ENCODE measurements around the gene PDE6B. TPM values are rescaled to one million over a fixed set of nuclear protein-coding genes. Genes with fewer than 3 reads are reported as not detected.

PDE6B gene
- total and polyA plus RNA-seq, 2 experiments from 2014 or later, result 3.4 to 5.0 TPM

DNA sequence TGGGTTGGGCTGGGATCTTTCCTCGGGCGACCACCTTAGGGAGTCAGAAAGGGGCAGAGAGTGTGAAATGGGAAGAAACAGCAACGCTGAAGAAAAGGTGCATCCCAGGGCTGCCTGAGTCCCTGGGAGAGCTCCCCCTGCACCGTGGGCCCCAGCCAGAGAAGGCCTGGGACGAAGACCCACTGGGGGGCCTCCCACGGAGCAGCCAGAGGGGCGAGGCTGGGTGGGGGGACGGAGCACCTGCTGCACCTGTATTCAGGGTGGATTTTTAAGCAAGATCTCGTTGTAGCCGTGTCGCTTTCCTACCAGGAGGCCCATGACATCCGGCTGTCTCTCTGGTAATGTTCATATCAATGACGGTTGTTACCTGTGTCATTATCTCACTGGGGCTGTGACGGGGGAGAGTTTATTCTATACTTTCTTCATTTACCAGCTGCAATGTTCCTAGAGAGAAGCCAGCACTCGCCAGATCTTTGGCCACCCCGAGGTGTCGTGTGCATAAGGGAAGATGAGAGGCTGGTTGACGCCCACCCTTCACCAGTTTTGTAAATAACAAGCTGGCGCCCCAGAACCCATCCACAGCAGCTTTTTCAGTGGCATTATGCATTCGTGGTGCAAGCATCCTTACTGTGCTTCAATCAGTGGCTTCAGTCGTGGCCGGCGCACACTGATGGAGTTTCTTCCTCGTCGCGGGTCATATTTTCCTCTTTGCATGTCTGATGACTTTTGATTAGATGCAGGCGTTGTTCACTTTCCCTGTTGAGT, 74.6 kb downstream of the PDE6B start (continued):
- TF ChIP-seq, protein P1, sequence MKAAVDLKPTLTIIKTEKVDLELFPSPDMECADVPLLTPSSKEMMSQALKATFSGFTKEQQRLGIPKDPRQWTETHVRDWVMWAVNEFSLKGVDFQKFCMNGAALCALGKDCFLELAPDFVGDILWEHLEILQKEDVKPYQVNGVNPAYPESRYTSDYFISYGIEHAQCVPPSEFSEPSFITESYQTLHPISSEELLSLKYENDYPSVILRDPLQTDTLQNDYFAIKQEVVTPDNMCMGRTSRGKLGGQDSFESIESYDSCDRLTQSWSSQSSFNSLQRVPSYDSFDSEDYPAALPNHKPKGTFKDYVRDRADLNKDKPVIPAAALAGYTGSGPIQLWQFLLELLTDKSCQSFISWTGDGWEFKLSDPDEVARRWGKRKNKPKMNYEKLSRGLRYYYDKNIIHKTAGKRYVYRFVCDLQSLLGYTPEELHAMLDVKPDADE (IDR thresholded peaks at IDR 0.05), result no peak

DNA sequence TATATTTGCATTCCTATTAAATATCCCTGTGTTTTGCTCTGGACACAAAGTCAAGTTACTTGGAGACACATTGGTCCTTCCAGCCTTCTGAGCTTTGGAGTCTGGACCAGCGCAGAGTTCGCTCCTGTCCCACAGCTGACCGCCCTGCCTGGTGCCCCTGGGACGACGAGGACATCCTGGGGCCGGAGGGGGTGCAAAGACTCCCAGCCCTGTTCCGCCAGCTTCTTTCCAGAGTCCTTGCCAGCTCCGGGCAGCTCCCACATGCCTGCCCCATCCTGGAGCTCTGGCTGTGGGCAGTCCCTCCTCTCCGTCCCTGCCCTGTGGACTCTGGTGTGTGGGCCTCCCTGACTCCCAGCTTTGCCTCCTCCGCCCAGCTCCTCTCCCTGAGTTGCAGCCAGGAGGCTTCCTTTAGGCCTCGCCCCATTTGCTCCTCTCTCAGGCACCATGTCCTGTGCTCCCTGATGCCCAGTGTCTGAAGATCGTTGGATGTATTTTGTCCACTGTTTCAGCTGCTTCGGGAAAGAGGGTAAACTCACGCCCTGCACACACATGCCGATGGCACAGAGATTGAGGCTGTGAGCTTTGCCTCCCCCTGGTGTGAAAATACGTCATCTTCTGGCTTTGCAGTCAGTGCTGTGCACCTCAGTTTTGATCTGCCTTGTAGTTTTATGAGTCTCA, 75.4 kb downstream of the PDE6B start:
- TF ChIP-seq, protein P2, sequence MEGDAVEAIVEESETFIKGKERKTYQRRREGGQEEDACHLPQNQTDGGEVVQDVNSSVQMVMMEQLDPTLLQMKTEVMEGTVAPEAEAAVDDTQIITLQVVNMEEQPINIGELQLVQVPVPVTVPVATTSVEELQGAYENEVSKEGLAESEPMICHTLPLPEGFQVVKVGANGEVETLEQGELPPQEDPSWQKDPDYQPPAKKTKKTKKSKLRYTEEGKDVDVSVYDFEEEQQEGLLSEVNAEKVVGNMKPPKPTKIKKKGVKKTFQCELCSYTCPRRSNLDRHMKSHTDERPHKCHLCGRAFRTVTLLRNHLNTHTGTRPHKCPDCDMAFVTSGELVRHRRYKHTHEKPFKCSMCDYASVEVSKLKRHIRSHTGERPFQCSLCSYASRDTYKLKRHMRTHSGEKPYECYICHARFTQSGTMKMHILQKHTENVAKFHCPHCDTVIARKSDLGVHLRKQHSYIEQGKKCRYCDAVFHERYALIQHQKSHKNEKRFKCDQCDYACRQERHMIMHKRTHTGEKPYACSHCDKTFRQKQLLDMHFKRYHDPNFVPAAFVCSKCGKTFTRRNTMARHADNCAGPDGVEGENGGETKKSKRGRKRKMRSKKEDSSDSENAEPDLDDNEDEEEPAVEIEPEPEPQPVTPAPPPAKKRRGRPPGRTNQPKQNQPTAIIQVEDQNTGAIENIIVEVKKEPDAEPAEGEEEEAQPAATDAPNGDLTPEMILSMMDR (conservative IDR thresholded peaks at IDR 0.05; ENCODE audit: low read depth in 2 of 2), result peak; percentile 28 to 60
- TF ChIP-seq CREB1 (CRISPR knock-in tag; IDR thresholded peaks at IDR 0.05; ENCODE audit: low read depth), result no peak
- TF ChIP-seq, protein P1 (IDR thresholded peaks at IDR 0.05), result no peak
- Histone ChIP-seq H2AFZ (no peak overlapping the region), H3F3A (replicated peaks; ENCODE audit: low read depth) (no peaks in the 10 kb centered on the region), H3K27ac (ENCODE audit: low read depth) (no peak overlapping the region), H3K4me1 (ENCODE audit: insufficient read depth) (no peaks in the 10 kb centered on the region), H3K36me3 (ENCODE audit: insufficient read depth) (no peaks in the 10 kb centered on the region), H3K9me2 (ENCODE audit: insufficient read depth) (no peaks in the 10 kb centered on the region), H3K4me2 (no peak overlapping the region), H4K20me1 (replicated peaks; ENCODE audit: insufficient read depth) (no peaks in the 10 kb centered on the region), H3K27me3 (ENCODE audit: insufficient read depth) (peaks cover 6% of the 10 kb centered on the region; the same call in 1 of the 2 replicates), H3K4me3 (no peak overlapping the region), H3K79me2 (replicated peaks; ENCODE audit: insufficient read depth) (no peaks in the 10 kb centered on the region)
- no peak overlapping the region for H3K27ac Mint-ChIP-seq
- peaks cover 18% of the 10 kb centered on the region for H3K27me3 Mint-ChIP-seq (ENCODE audit: insufficient read depth, low read depth, poor library complexity)
- H3K36me3 Mint-ChIP-seq (ENCODE audit: low read depth), result no peaks in the 10 kb centered on the region
- peaks cover 2% of the 10 kb centered on the region; the same call in 1 of the 3 replicates for H3K9me3 Mint-ChIP-seq
- H3K4me3 Mint-ChIP-seq, result no peak overlapping the region
- peak; percentile 36 for DNase-seq (ENCODE audit: low spot score)
- no peak for ATAC-seq
- H3K4me1 Mint-ChIP-seq, result peaks cover 6% of the 10 kb centered on the region; the same call in 1 of the 3 replicates

DNA sequence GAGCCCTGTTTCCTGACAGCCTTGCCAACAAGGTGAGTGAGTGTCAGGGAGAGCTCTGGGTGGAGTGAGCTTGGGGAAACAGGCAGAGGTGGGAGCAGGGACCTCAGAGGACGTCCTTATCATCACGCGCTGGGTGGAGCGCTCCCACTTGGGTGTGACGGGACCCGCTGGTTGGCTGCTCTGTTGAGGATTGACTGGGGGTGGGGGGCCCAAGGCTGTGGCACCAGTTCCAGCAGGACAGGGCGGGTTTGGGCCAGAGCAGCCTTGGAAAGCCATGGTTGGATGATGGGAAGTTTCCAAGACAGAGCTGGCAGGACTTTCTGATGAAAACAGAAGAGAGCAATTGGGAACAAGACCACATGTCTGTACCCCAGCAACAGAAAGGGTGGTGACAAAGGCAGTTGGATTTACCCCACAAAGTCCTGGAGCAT, 77.3 kb downstream of the PDE6B start:
- Histone ChIP-seq H4K20me1 (replicated peaks; ENCODE audit: insufficient read depth) (no peaks in the 10 kb centered on the region), H3K27me3 (ENCODE audit: insufficient read depth) (peaks cover 6% of the 10 kb centered on the region; the same call in 1 of the 2 replicates), H2AFZ (no peak overlapping the region), H3K36me3 (ENCODE audit: insufficient read depth) (no peaks in the 10 kb centered on the region), H3K4me1 (ENCODE audit: insufficient read depth) (no peaks in the 10 kb centered on the region), H3F3A (replicated peaks; ENCODE audit: low read depth) (no peaks in the 10 kb centered on the region), H3K4me2 (no peak overlapping the region), H3K79me2 (replicated peaks; ENCODE audit: insufficient read depth) (0 out of 2 replicates have a peak, but pooled peaks cover 3% of the 10 kb centered on the region), H3K4me3 (no peak overlapping the region), H3K9me2 (ENCODE audit: insufficient read depth) (no peaks in the 10 kb centered on the region), H3K27ac (ENCODE audit: low read depth) (no peak overlapping the region)
- H3K36me3 Mint-ChIP-seq (ENCODE audit: low read depth), result no peaks in the 10 kb centered on the region
- no peaks in the 10 kb centered on the region for H3K9me3 Mint-ChIP-seq
- ATAC-seq (no peak), DNase-seq (ENCODE audit: low spot score) (no peak)
- H3K27ac Mint-ChIP-seq, result no peak overlapping the region
- peaks cover 6% of the 10 kb centered on the region; the same call in 1 of the 3 replicates for H3K4me1 Mint-ChIP-seq
- no peak for TF ChIP-seq ZNF331 (CRISPR knock-in tag; IDR thresholded peaks at IDR 0.05; ENCODE audit: low read depth)
- TF ChIP-seq ZNF114 (CRISPR knock-in tag; IDR thresholded peaks at IDR 0.05), result no peak
- no peak for TF ChIP-seq CREB1 (CRISPR knock-in tag; IDR thresholded peaks at IDR 0.05; ENCODE audit: low read depth)
- no peak for TF ChIP-seq EZH2 (IDR thresholded peaks at IDR 0.05; ENCODE audit: low read depth, unreplicated experiment)
- no peak for TF ChIP-seq JUNB (IDR thresholded peaks at IDR 0.05; ENCODE audit: unreplicated experiment)
- TF ChIP-seq NANOG (IDR thresholded peaks at IDR 0.05; ENCODE audit: borderline replicate concordance), result no peak
- TF ChIP-seq POLR2AphosphoS5 (IDR thresholded peaks at IDR 0.05; ENCODE audit: low read depth), result no peak
- no peak overlapping the region; the same call in 2 of the 3 replicates for H3K4me3 Mint-ChIP-seq
- H3K27me3 Mint-ChIP-seq (ENCODE audit: insufficient read depth, low read depth, poor library complexity), result peaks cover 18% of the 10 kb centered on the region

All from GM23338 (cell line).